GM19397 (cell line): Measurements from ENCODE around the gene UPK1A.

Experiments
- ATAC-seq: cut with Tn5 transposase; IDR thresholded peaks from one replicate; pipeline ENCODE4 v1.9.1; 2021; ENCODE audit warnings: mild to moderate bottlenecking, moderate library complexity; ENCODE audit not compliant: unreplicated experiment

UPK1A gene

DNA sequence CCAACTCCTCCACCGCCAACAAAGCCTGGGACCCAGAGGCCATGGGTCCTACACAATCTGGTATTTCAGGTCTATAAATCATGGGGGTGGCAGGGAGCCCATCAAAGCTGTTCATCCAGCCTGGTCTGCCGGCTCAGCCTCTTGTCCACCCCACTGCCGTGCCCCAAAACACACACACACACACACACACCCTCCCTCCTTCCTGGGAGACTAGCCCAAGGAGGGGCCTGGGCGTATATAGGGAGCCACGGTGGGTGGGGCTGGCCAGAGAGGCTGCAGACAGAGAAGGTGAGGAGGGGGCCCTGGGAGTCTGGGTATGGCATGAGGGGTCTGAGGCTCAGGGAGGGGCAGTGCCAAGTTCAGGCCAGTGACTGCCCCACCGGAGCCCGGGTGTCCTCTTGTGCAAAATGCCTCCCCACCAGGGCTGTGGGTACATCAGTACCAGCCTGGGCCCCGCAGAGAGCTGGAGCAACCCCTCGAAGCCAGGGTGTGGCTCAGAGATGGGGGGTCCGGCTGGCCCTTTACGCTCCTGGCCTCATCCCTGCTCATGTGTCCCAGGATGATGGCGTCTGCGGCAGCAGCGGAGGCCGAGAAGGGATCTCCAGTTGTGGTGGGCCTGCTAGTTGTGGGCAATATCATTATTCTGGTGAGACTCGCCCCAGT, at the start of gene UPK1A:
Gene UPK1A (plus strand): TSS at position 267 of the 663 bp plus-strand sequence. CDS start 296 bp downstream, at position 563.
- ATAC-seq = no peak

- no peak for ATAC-seq
Measured at GRCh38 chr19:35618857-35619256, 47.5 kb upstream of the UPK1A start.

DNA sequence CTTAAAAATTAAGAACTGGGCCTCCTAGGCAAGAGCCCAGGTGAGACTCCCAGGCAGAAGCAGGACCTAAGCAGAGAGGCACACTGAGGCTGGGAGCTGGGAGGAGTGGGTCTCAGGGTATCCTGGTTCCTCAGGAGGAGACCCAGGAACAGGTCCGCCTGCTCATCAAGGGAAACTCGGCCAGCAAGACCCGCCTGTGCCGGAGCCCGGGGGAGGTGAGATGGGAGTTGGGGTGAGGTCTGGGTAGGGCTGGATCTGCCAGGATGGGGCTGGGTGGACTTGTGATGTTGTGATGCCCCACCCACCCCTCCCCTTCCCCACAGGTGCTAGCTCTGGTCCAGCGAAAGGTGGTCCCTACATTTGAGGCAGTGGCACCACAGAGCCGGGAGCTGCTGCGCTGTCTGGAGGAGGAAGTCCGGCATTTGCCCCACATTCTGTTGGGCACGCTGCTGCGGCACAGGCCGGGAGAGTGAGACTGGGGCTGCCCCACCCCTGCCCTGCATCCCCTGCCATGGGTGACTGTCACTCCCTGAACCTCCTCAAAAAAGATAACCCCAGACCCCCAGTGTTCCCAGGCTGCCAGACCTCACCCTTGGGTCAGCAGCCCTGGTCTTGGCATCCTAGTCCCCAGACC, 46.9 kb upstream of the UPK1A start:
- ATAC-seq = no peak

- no peak for ATAC-seq
Measured at GRCh38 chr19:35620001-35620400, 46.3 kb upstream of the UPK1A start.

GRCh38 chr19:35621708-35622107, 44.6 kb upstream of the UPK1A start:
- ATAC-seq = no peak

- ATAC-seq = no peak
Measured at GRCh38 chr19:35622750-35623149, 43.6 kb upstream of the UPK1A start.

DNA sequence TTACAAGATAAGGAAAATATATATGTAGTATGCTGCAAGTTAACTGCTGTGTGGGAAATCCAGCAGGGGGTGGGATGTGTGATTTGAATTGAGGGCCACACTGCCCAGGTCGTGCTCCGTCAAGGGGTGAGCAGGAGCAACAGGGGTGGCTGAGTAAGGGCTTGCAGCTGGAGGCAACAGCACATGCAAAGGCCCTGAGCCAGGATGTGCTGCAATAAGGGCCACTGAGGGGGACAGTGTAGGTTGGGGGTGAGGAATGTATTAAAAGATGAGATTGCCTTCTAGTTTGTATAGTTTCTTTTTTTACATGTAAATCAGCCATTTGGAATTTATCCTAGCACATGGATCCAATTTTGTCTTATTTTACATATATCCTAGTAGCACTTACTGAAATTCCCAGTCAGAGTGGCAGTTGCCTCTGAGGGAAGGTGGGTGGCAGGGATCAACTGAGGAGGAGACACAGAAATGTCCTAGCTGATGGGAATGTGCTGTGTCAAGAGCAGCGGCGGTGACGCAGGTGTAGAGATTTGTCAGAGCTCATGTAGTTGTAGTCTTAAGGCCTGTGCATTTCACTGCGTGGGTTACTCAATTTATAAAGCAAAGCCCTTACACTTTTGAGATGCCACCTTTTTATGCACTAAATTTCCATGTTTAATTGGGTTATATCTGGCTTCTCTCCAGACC, 42.8 kb upstream of the UPK1A start:
- no peak for ATAC-seq

DNA sequence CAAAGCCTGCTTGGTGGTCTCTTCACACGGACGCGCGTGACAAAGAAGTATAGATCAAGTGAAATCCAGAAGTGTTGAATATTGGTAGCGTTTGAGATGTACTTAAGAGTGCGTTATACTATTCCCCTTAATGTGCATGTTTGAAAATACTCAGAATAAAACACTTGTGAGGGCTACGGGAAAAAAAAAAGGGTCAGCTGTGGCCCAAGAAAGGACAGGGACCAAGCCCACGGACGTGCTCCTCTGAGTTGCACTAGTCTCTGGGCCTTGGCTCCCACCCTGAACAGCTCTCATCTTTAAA, 38.1 kb upstream of the UPK1A start:
- no peak for ATAC-seq

GRCh38 chr19:35628565-35629331, 37.6 kb upstream of the UPK1A start, which contains the start of gene RBM42:
Gene RBM42, plus strand, starts transcription at chr19:35629036. Its CDS starts 118 bp downstream, at chr19:35629154.
- ATAC-seq = peak; percentile 96

DNA sequence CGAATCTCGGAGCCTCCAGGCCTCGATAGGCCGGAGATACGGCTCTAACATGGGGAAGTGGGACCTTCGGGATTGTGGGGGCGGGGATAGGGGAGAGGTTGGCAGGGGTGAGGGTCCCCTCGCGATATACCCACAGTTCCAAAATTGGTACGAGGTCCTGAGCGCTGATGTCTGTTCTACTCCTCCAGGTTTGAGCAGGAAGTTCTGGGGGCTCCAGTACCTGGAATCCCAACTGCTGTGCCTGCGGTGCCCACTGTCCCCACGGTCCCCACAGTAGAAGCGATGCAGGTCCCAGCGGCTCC, 37.0 kb upstream of the UPK1A start:
- peak; percentile 2 for ATAC-seq

- ATAC-seq = no peak
Measured at GRCh38 chr19:35633727-35634440, 32.4 kb upstream of the UPK1A start.

GRCh38 chr19:35636651-35637050, 29.7 kb upstream of the UPK1A start:
- no peak for ATAC-seq

- ATAC-seq = no peak
Measured at GRCh38 chr19:35637165-35637564, 29.2 kb upstream of the UPK1A start.

GRCh38 chr19:35639321-35639639, 27.0 kb upstream of the UPK1A start:
- ATAC-seq = no peak

DNA sequence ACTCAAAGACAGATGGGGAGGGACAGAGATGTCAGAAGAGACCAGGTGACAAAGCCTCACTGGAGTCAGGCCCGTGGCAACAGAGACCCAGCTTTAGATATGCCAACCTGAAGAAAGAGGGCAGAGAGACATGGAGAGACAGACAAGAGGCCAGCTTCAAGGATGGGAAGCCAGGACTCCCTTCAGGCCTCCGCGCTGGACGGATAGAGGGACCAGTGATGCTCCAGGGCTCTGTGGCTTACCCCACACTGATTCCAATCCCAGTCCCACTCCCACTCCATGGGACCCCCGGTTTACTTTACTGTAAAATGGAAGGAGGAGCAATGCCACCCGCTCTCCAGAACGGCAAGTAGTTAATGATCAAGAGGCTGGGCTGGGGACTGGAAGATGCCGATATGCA, 26.5 kb upstream of the UPK1A start:
- no peak for ATAC-seq

- no peak for ATAC-seq
Measured at GRCh38 chr19:35641515-35642151, 24.7 kb upstream of the UPK1A start, which contains the start of gene ETV2. Gene ETV2, plus strand, starts transcription at chr19:35641745. Its CDS starts 716 bp downstream, at chr19:35642461.

DNA sequence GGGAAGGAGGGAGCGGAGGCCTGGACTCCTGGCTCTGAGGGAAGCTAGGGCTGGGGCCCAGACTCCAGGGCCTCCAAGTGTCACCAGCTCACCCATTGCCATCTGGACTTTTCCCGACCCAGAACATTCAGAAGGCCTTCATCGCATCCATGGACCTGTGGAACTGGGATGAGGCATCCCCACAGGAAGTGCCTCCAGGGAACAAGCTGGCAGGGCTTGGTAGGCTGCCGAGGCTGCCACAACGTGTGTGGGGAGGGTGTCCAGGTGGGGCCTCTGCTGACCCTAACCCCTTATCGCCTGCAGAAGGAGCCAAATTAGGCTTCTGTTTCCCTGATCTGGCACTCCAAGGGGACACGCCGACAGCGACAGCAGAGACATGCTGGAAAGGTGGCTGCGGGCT, 24.0 kb upstream of the UPK1A start:
- ATAC-seq = no peak

- ATAC-seq = no peak
Measured at GRCh38 chr19:35642798-35643254, 23.5 kb upstream of the UPK1A start.

GRCh38 chr19:35643255-35644205, 22.8 kb upstream of the UPK1A start:
- peak; percentile 49 for ATAC-seq
